ENCODE data around the gene DNAJB14.

- no peak for TF ChIP-seq CTCF (IDR thresholded peaks at IDR 0.05)
- no peak for TF ChIP-seq EP300 (IDR thresholded peaks at IDR 0.05)
Observed at GRCh38 chr4:99893839-99894160, 52.6 kb downstream of the DNAJB14 start.
